HuH-7 (cell line): Measurements from ENCODE around the gene ROMO1.
"Not testable (repeated sequence)": the region's sequence is repeated elsewhere in the genome, so short reads cannot be mapped to it uniquely, and the experiment has no call there.

Experiments
- DNase-seq: peaks from one replicate; pipeline ENCODE4 v3.0.0; 2011; ENCODE audit warnings: low spot score

Gene ROMO1

GRCh38 chr20:35731862-35732643 lies 32.8 kb downstream of the ROMO1 start:
- DNase-seq: no peak

DNA sequence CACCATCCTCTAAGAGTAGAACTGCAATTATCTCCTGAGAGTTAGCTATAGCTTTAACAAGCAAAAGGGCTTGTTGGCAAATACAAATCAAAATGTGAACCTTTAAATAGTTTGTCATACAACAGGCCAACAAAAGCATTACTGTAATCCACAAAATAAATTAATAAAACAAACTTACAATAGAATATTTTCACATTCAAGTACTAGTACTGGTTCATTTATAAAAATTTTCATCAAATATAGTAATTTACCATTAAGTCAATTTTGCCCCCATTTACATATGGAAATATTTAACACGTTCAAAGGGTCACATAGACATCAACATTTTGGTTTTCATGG lies 33.4 kb downstream of the ROMO1 start:
- DNase-seq: no peak

DNA sequence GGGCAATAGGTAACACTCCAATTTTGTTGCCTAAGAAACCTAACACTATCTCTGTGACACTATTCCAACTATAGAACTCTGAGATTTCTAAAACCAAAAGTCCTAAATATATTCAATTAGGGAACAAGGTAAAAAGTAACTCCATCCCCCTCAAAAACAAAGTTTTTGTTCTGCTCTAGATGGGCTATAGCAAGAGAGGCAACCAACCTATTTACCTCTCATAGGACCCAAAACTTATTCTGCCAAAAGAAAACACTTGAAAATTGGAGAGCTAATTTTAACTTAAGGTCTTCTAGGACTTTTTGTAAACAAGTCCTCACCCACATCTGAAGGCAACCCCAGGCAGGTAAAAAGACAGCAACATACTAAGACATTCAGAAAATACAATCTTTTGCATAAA lies 35.2 kb downstream of the ROMO1 start:
- DNase-seq: no peak

DNA sequence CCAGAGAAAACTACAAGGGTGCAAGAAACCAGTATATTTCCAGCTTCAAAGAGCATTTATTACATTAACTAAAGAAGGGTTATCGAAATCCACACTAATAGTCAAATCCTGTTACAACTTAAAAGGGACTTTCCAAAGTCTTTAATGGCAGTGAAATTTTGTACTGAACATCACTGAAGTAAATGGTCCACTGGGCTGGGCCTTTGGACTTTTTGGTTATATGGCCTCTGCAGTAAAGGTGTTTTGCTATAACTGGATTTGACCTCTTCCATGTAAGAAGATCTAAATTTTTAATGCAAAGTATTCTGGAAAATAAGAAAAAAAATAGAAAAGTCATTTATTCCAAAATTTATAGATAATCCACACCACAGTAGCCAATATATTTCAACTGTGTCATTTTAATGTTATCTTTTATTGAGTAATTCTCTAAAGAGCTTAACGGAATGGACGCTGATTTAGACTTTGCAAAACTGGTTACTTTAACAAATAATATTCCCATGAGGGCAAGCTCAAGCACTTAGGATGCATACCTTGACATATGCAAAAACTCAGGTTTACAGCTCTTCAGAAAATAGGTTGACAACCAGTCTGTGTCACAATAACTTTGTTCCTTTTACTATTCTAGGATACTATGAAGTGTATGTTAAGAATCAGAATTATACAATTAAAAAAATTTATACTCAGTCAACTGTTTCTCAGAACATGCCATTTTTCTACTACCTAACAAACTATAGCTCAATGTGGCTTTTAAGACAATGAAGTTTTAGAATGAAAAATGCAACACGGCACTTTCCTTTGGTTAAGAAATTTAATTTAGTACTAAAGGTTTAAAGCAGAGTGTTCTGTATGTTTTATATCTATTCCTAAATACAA lies 35.8 kb downstream of the ROMO1 start:
- no peak for DNase-seq

DNA sequence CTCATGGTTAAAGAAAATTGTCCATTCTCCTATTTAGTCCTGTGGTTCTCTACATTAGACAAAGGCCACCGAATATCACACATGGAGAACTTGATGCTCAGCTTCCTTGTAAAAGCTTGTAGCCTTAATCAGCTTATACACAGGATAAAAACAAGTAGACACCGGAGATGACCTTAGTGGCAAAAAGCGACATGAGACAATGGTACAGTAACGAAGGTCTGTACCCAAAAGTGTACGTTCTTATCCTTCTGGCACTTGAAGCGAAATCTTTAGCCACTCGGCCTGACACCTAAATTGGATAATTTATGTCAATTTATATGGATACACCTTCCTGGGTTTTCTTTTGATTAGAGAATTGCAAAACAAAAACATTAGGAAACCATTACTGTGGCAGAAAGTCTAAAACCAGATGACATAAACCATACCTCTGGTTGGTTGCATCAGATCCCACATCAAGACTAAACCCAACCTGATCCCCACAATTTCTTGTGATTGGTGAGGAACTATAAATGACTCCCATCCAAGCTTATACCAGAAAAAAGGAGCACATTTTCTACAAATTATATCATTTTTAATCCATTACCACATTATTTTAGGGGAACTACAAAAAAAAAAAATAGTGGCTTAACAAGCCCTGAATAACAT lies 36.7 kb downstream of the ROMO1 start:
- DNase-seq: no peak

DNA sequence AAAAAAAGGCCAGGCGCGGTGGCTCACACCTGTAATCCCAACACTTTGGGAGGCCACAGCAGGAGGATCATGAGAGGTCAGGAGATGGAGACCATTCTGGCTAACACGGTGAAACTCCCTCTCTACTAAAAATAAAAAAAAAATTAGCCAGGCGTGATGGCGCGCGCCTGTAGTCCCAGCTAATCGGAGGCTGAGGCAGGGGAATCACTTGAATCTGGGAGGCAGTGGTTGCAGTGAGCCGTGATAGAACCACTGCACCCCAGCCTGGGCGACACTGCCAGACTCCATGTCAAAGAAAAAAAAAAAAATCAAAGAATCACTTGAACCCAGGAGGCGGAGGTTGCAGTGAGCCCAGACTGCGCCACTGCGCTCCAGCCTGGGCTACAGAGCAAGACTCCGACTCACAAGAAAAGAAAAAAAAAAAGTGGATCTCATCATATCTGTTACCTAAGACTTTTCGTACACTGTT lies 38.7 kb downstream of the ROMO1 start:
- no peak for DNase-seq

GRCh38 chr20:35738410-35739179 lies 39.4 kb downstream of the ROMO1 start:
- DNase-seq: no peak

DNA sequence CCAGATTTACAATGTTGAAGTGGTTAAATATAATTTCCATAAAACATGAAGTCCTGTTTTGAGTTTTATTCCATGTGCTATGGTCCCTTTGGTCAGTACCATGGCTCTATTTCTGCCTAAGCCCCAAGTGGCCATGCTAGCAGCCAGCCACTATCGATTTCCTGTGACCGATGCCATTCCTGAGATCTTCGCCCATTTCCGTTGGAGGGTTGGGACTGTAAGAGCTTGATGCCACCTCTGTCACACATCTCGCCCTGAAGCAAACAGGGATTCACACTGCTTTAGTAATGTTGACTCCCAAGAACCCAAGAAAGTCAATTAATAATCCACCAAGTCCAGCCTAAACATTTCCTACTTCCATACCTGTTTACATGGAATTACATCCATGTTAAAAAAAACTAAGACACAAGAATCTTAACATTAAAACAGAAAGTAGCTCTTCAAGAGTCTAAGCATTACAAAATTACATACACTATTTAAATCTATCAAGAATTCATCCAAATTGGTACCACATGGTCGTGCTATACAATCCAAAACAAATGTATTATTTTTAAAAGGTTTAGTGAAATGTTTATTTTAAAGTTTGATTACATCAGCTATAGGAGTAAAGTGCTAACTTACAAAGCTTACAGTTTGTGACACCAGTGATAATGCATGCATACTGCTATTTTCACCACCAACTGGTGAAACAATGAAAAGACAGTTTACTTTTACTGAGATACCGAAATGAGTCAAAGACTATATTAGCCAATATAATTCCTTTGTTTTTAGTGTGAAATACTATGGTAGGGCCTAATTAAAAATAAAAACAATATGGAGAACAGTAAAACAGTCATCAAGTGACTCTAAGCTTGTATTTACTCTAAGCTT lies 40.3 kb downstream of the ROMO1 start:
- DNase-seq: no peak

DNA sequence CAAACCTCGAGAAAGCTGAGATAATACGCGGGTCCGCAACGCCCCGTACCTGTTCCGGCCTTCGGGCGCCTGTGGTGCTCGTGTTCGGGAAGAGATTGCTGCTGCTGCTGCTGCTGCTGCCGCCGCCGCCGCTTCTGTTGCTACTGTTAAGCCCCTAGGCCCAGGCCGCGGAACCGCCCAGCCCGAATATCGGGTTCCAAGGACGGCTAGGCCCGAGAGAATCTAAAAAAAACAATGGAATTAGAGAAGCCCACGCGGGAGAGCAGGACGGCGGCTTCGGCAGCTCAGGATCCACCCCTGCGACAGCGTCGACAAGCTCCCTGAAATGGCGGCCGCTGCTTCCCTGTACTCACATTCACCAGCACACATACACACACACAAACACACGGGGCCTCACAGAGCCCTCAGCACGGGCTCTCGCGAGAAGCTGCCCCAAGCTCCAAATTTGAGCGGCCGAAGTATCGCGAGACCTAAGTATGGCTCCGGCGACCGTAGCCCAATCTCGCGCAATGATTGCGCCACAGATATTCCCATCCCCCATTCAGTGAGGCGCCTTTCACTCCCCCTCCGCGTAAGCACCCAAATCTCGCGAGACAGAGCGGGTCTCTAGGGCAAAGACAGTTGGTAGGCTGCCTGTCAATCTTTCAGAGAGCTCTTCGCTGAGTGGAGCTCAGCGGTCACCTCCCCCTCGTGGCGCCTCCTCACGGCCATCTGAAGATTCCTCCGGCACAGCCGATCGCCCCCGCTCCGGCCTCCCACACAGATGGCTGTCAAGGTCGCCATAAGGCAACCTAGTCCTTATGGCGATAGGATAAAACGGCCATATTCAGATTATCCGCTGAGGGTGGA lies 42.9 kb downstream of the ROMO1 start, which contains the start of gene RBM39:
RBM39 (minus strand) TSS at position 369 of the 849 bp plus-strand sequence. CDS start 1,386 bp downstream, outside the sequence.
- peak; percentile 93 for DNase-seq

GRCh38 chr20:35742741-35743523 lies 43.7 kb downstream of the ROMO1 start:
- no peak for DNase-seq

GRCh38 chr20:35743693-35744491 lies 44.7 kb downstream of the ROMO1 start:
- no peak for DNase-seq

GRCh38 chr20:35744492-35744841 lies 45.3 kb downstream of the ROMO1 start:
- not testable (repeated sequence) for DNase-seq
